HEK293 (cell line): Measurements from ENCODE around the gene RBM10.

Experiments
- CTCF ChIP-seq: fragments of 450-650 bp; formaldehyde crosslinking; IDR thresholded peaks from 2 replicates; pipeline ENCODE4 v1.5.1; 2016; ENCODE audit warnings: missing biosample characterization, missing genetic modification characterization
- MYNN ChIP-seq: fragments of 450-650 bp; formaldehyde crosslinking; IDR thresholded peaks from 2 replicates; pipeline ENCODE4 v1.5.1; 2016; ENCODE audit warnings: missing biosample characterization, missing genetic modification characterization, borderline replicate concordance
- WT1 ChIP-seq: fragments of 450-650 bp; formaldehyde crosslinking; IDR thresholded peaks from 2 replicates; pipeline ENCODE4 v1.5.1; 2016; ENCODE audit warnings: missing biosample characterization, missing genetic modification characterization
- ZBTB8A ChIP-seq: fragments of 450-650 bp; formaldehyde crosslinking; IDR thresholded peaks from 2 replicates; pipeline ENCODE4 v1.5.1; 2016; ENCODE audit warnings: missing biosample characterization, missing genetic modification characterization

- TF ChIP-seq CTCF (tag by site-specific recombination), result no peak
- no peak for TF ChIP-seq WT1
- TF ChIP-seq ZBTB8A (tag by site-specific recombination), result no peak
- peak; percentile 51; the same call in 1 of the 2 replicates for TF ChIP-seq MYNN (tag by site-specific recombination)
These were observed 15.1 kb upstream of the RBM10 start for GRCh38 chrX:47129899-47130358.
